ENCODE data around the gene MPND. TPM values are rescaled to one million over a fixed set of nuclear protein-coding genes. Genes with fewer than 3 reads are reported as not detected.

The MPND gene
- total RNA-seq, 4 donors from 2014 or later: 6.5 to 9.5 (median 8.9) TPM

DNA sequence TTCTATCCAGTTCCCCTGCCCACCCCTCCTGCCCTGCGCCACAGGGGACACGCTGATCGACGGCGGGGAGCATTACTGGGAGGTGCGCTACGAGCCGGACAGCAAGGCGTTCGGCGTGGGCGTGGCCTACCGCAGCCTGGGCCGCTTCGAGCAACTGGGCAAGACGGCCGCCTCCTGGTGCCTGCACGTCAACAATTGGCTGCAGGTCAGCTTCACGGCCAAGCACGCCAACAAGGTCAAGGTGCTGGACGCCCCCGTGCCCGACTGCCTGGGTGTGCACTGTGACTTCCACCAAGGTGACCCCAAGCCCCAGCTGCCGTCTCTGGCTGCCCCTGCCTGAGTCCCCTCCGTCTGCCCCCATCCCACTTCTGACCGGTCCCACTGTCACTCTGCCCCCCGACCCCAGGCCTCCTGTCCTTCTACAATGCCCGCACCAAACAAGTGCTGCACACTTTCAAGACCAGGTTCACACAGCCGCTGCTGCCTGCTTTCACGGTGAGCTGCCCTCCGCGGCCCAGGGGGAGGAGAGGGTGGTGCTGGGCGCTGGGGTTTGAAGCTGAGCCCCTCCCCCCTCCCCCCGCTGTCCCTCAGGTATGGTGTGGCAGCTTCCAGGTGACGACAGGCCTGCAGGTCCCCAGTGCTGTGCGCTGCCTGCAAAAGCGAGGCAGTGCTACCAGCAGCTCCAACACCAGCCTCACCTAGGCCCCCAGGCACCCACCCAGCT is 20.3 kb upstream of the MPND start:
- H3K36me3 ChIP-seq: peaks cover 3% of the 10 kb centered on the region
- WGBS: 72% methylated on average over 14 of the region's 37 CpGs
- H3K4me3 ChIP-seq: no peak overlapping the region
- H3K9me3 ChIP-seq: no peaks in the 10 kb centered on the region
- no peak for TF ChIP-seq EP300 (IDR thresholded peaks at IDR 0.05)
- TF ChIP-seq POLR2AphosphoS5 (IDR thresholded peaks at IDR 0.05): no peak
- TF ChIP-seq, protein P1, sequence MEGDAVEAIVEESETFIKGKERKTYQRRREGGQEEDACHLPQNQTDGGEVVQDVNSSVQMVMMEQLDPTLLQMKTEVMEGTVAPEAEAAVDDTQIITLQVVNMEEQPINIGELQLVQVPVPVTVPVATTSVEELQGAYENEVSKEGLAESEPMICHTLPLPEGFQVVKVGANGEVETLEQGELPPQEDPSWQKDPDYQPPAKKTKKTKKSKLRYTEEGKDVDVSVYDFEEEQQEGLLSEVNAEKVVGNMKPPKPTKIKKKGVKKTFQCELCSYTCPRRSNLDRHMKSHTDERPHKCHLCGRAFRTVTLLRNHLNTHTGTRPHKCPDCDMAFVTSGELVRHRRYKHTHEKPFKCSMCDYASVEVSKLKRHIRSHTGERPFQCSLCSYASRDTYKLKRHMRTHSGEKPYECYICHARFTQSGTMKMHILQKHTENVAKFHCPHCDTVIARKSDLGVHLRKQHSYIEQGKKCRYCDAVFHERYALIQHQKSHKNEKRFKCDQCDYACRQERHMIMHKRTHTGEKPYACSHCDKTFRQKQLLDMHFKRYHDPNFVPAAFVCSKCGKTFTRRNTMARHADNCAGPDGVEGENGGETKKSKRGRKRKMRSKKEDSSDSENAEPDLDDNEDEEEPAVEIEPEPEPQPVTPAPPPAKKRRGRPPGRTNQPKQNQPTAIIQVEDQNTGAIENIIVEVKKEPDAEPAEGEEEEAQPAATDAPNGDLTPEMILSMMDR (IDR thresholded peaks at IDR 0.05): no peak
- TF ChIP-seq POLR2A (IDR thresholded peaks at IDR 0.05): no peak
- H3K27me3 ChIP-seq: no peaks in the 10 kb centered on the region
- no peak for DNase-seq (ENCODE audit: low spot score in 2 of 2)
- no peak overlapping the region for H3K27ac ChIP-seq
- H3K4me1 ChIP-seq: peaks cover 11% of the 10 kb centered on the region

DNA sequence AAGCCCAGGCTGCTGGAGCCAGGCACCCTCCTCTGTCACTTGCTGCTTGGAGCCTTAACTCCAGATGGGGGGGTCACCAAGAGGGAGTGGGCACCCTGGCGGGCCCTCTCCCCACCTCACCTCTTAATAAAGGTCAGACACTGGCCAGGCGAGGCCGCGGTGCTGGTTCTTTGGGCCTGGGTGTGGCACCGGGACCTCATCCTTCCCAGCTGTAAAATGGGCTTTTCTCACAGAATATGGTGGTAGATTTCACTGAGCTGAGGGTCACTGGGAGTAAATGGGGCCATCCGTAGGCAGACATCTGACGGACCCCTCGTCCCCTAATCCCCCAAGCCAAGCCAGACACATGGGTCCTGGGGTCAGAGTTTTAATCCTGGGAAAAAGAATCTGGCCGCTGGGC is 19.7 kb upstream of the MPND start:
- Histone ChIP-seq H3K27ac (no peak overlapping the region), H3K4me1 (peaks cover 15% of the 10 kb centered on the region), H3K9me3 (no peaks in the 10 kb centered on the region), H3K27me3 (no peaks in the 10 kb centered on the region), H3K4me3 (no peak overlapping the region), H3K36me3 (peaks cover 3% of the 10 kb centered on the region)
- no peak for TF ChIP-seq POLR2A (IDR thresholded peaks at IDR 0.05)
- TF ChIP-seq EP300 (IDR thresholded peaks at IDR 0.05): no peak
- no peak for TF ChIP-seq POLR2AphosphoS5 (IDR thresholded peaks at IDR 0.05)
- TF ChIP-seq, protein P1 (IDR thresholded peaks at IDR 0.05): no peak
- 100% methylated on average over 3 of the region's 9 CpGs for WGBS
- no peak for DNase-seq (ENCODE audit: low spot score in 2 of 2)

GRCh38 chr19:4324228-4324627 is 19.1 kb upstream of the MPND start:
- 91% methylated on average over 11 of the region's 12 CpGs for WGBS
- Histone ChIP-seq H3K36me3 (peaks cover 3% of the 10 kb centered on the region), H3K27ac (no peak overlapping the region), H3K27me3 (no peaks in the 10 kb centered on the region), H3K4me3 (no peak overlapping the region), H3K4me1 (peaks cover 17% of the 10 kb centered on the region), H3K9me3 (no peaks in the 10 kb centered on the region)
- TF ChIP-seq, protein P1 (IDR thresholded peaks at IDR 0.05): no peak
- TF ChIP-seq POLR2AphosphoS5 (IDR thresholded peaks at IDR 0.05) (no peak), POLR2A (IDR thresholded peaks at IDR 0.05) (no peak), EP300 (IDR thresholded peaks at IDR 0.05) (no peak)
- DNase-seq (ENCODE audit: low spot score in 2 of 2): no peak

GRCh38 chr19:4326215-4326836 is 17.0 kb upstream of the MPND start:
- Histone ChIP-seq H3K9me3 (no peaks in the 10 kb centered on the region), H3K36me3 (peaks cover 11% of the 10 kb centered on the region), H3K4me1 (peaks cover 17% of the 10 kb centered on the region), H3K27ac (no peak overlapping the region), H3K27me3 (no peaks in the 10 kb centered on the region), H3K4me3 (no peak overlapping the region)
- TF ChIP-seq, protein P1 (IDR thresholded peaks at IDR 0.05): no peak
- TF ChIP-seq EP300 (IDR thresholded peaks at IDR 0.05) (no peak), POLR2A (IDR thresholded peaks at IDR 0.05) (no peak), POLR2AphosphoS5 (IDR thresholded peaks at IDR 0.05) (no peak)
- DNase-seq (ENCODE audit: low spot score in 2 of 2): no peak
- 59% methylated on average over 13 of the region's 13 CpGs for WGBS

DNA sequence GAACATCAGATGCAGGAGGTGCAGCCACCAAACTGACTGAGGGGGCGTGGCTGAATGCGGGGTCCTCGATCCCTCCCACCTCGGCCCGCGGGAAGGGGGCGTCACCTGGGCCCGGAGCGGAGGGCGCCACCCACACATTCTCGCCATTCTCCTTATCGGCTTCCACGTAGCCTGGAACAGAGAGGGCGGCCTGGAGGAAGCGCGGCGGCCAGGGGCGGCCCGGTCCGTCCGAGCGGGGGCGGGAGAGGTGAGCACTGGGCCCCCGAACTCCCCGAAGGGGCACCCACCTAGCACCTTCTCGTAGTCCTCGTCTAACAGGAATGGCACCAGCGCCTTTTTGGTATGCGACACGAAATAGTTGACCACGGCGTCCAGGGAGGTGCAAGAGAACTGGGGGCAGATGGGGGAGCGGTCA is 16.5 kb upstream of the MPND start:
- Histone ChIP-seq H3K27ac (no peak overlapping the region), H3K9me3 (no peaks in the 10 kb centered on the region), H3K4me3 (no peak overlapping the region), H3K36me3 (peaks cover 13% of the 10 kb centered on the region), H3K27me3 (no peaks in the 10 kb centered on the region), H3K4me1 (peaks cover 17% of the 10 kb centered on the region)
- 8% methylated on average over 8 of the region's 33 CpGs for WGBS
- DNase-seq (ENCODE audit: low spot score in 2 of 2): no peak
- TF ChIP-seq POLR2A (IDR thresholded peaks at IDR 0.05) (no peak), POLR2AphosphoS5 (IDR thresholded peaks at IDR 0.05) (no peak), EP300 (IDR thresholded peaks at IDR 0.05) (no peak)
- TF ChIP-seq, protein P1 (IDR thresholded peaks at IDR 0.05): no peak
